Upper lobe of left lung (tissue), 6 donors: Measurements from ENCODE around the gene DHRS12. TPM values are rescaled to one million over a fixed set of nuclear protein-coding genes. Genes with fewer than 3 reads are reported as not detected.

Experiments
- ATAC-seq, 2 donors: fragments of 200-7000 bp; cut with Tn5 transposase; one replicate each; pipeline ENCODE4 v1.9.1; 2022; ENCODE audit warnings: mild to moderate bottlenecking in 2 of 2, moderate library complexity in 2 of 2; ENCODE audit not compliant: low FRiP score in 2 of 2
- DNase-seq, 2 donors: peaks; one replicate each; pipeline ENCODE4 v3.0.0-alpha.2; 2019 to 2020
- H3K27ac ChIP-seq, 4 donors: fragments of 200-600 bp; sonication (generic); one replicate each; pipeline ENCODE4 v1.5.1; 2016 to 2019
- H3K27me3 ChIP-seq, 4 donors: fragments of 200-600 bp; sonication (generic); one replicate each; pipeline ENCODE4 v1.5.1; 2017 to 2019
- H3K36me3 ChIP-seq, 4 donors: fragments of 200-600 bp; sonication (generic); one replicate each; pipeline ENCODE4 v1.5.1; 2016 to 2019
- H3K4me1 ChIP-seq, 4 donors: fragments of 200-600 bp; sonication (generic); one replicate each; pipeline ENCODE4 v1.5.1; 2018 to 2019
- H3K4me3 ChIP-seq, 4 donors: fragments of 200-600 bp; sonication (generic); one replicate each; pipeline ENCODE4 v1.5.1; 2017 to 2019; ENCODE audit warnings: mild to moderate bottlenecking in 2 of 4, moderate library complexity in 1 of 4
- H3K9me3 ChIP-seq, 4 donors: fragments of 200-600 bp; sonication (generic); one replicate each; pipeline ENCODE4 v1.5.1; 2018 to 2019
- CTCF ChIP-seq, 6 experiments: fragments of 450-650 bp in 4 of 6; fragments of 200-600 bp in 2 of 6; sonication (generic) in 2 of 6; IDR thresholded peaks; one replicate each; pipeline ENCODE4 v1.5.1; 2016 to 2019; ENCODE audit warnings: antibody characterized with exemption in 6 of 6
- EP300 ChIP-seq, 4 donors: sonication (generic); formaldehyde crosslinking; IDR thresholded peaks; one replicate each; pipeline ENCODE4 v1.5.1; 2017; ENCODE audit warnings: antibody characterized with exemption in 4 of 4, control low read depth in 2 of 4
- POLR2A ChIP-seq, 4 donors: fragments of 450-650 bp; IDR thresholded peaks; one replicate each; pipeline ENCODE4 v1.5.1; 2016 to 2017; ENCODE audit warnings: antibody characterized with exemption in 4 of 4, mild to moderate bottlenecking in 2 of 4
- POLR2AphosphoS5 ChIP-seq, 2 donors: sonication (generic); formaldehyde crosslinking; IDR thresholded peaks; one replicate each; pipeline ENCODE4 v1.5.1; 2017; ENCODE audit warnings: antibody characterized with exemption in 2 of 2
- WGBS, 2 donors: methylation state at CpG; one replicate each; pipeline ENCODE4 v1.1.5; 2017 to 2018; 5-methylcytosine and 5-hydroxymethylcytosine counted together
- total RNA-seq, 6 donors: library from RNA; depleted of rRNA in 4 of 6; stranded (reverse); fragments of >200 nt in 4 of 6; gene quantifications; one replicate each; pipeline versions ENCODE4 v1.1.0 to v1.2.1, GENCODE V29; 2016 to 2021
- donor health status: DM: no; HTN: no; CAD: no; lungs with moderate emphysema.
- donor health status: DM: no; HTN: yes; CAD: no; lungs with severe emphysema.

Gene DHRS12
- total RNA-seq, 6 donors from 2014 or later = 11.7 to 19.1 (median 17.6) TPM

GRCh38 chr13:51764184-51765141, 39.5 kb downstream of the DHRS12 start:
- H3K4me3 ChIP-seq = peak overlapping the region in 1 of 4 donors; percentile 27
- DNase-seq (peak in 1 of 2 donors; percentile 75), ATAC-seq (peak; percentile 77 to 79)
- H3K27ac ChIP-seq = peak overlapping the region; percentile 64 to 81 (median 74)
- TF ChIP-seq CTCF (IDR thresholded peaks at IDR 0.05) (no peak), EP300 (IDR thresholded peaks at IDR 0.05) (peak in 1 of 4 donors; percentile 25), POLR2AphosphoS5 (IDR thresholded peaks at IDR 0.05) (peak in 1 of 2 donors; percentile 50)
- peaks cover 14 to 21% (median 16%) of the 10 kb centered on the region in 4 donors for H3K4me1 ChIP-seq
- no peaks in the 10 kb centered on the region for H3K9me3 ChIP-seq
- WGBS, 2 donors = 21 to 28% methylated on average over 9 to 12 of the region's 12 CpGs
- H3K27me3 ChIP-seq = no peaks in the 10 kb centered on the region
- H3K36me3 ChIP-seq = peaks cover 3 to 18% (median 5%) of the 10 kb centered on the region in 4 donors

- no peak for ATAC-seq
- no peak for DNase-seq
- TF ChIP-seq CTCF (IDR thresholded peaks at IDR 0.05) (no peak), EP300 (IDR thresholded peaks at IDR 0.05) (no peak), POLR2AphosphoS5 (IDR thresholded peaks at IDR 0.05) (no peak), POLR2A (IDR thresholded peaks at IDR 0.05) (no peak)
- H3K4me1 ChIP-seq = peaks cover 14 to 18% (median 14%) of the 10 kb centered on the region in 4 donors
- H3K36me3 ChIP-seq = peaks cover 3 to 24% (median 8%) of the 10 kb centered on the region in 4 donors
- 88 to 89% methylated on average over 2 of the region's 2 CpGs for whole genome bisulfite sequencing, 2 donors
- H3K4me3 ChIP-seq = no peak overlapping the region
- peak overlapping the region in 1 of 4 donors; percentile 70 for H3K27ac ChIP-seq
- no peaks in the 10 kb centered on the region for H3K27me3 ChIP-seq
- H3K9me3 ChIP-seq = no peaks in the 10 kb centered on the region
These were observed 40.5 kb downstream of the DHRS12 start for GRCh38 chr13:51763486-51763885.

- Histone ChIP-seq H3K27me3 (no peaks in the 10 kb centered on the region), H3K4me3 (no peak overlapping the region), H3K4me1 (peaks cover 14 to 18% (median 14%) of the 10 kb centered on the region in 4 donors), H3K27ac (no peak overlapping the region), H3K36me3 (peaks cover 6 to 36% (median 11%) of the 10 kb centered on the region in 4 donors), H3K9me3 (no peaks in the 10 kb centered on the region)
- ATAC-seq (no peak), DNase-seq (no peak)
- TF ChIP-seq POLR2A (IDR thresholded peaks at IDR 0.05) (no peak), EP300 (IDR thresholded peaks at IDR 0.05) (no peak), CTCF (IDR thresholded peaks at IDR 0.05) (no peak), POLR2AphosphoS5 (IDR thresholded peaks at IDR 0.05) (no peak)
- WGBS, 2 donors = 91 to 96% methylated on average over 16 of the region's 16 CpGs
These were observed 42.2 kb downstream of the DHRS12 start for GRCh38 chr13:51761643-51762350.

- Histone ChIP-seq H3K27me3 (no peaks in the 10 kb centered on the region), H3K36me3 (peaks cover 6 to 43% (median 19%) of the 10 kb centered on the region in 4 donors), H3K4me1 (peaks cover 14 to 18% (median 14%) of the 10 kb centered on the region in 4 donors), H3K27ac (no peak overlapping the region), H3K4me3 (no peak overlapping the region), H3K9me3 (no peaks in the 10 kb centered on the region)
- TF ChIP-seq POLR2A (IDR thresholded peaks at IDR 0.05) (no peak), EP300 (IDR thresholded peaks at IDR 0.05) (no peak), CTCF (IDR thresholded peaks at IDR 0.05) (no peak), POLR2AphosphoS5 (IDR thresholded peaks at IDR 0.05) (no peak)
- ATAC-seq = peak in 1 of 2 donors; percentile 50
- DNase-seq = no peak
- WGBS, 2 donors = 91 to 94% methylated on average over 12 of the region's 12 CpGs
These were observed 43.4 kb downstream of the DHRS12 start for GRCh38 chr13:51760592-51760991.
